Measurements from ENCODE around the gene ZNF185. TPM values are rescaled to one million over a fixed set of nuclear protein-coding genes. Genes with fewer than 3 reads are reported as not detected.

ZNF185 gene
- total RNA-seq, 1 experiment from 2014 or later: 42.8 TPM

DNA sequence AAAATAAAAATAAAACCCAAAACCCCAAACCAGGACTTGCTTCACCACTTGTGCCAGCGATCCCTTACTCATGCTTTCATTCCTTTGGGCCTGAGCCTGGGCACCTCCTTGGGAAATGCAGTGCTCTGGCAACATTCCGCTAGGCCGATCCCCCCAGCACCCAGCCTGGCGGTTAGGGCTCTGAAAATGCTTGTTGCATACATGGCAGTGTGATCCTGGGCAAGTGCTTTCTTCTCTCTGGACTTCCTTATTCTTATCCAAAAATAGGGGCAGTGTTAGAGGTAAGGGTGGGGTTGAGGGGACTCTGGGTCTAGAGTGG lies 4.6 kb downstream of the ZNF185 start:
- POLR2A ChIA-PET (ENCODE audit: unreplicated experiment): interaction anchor here (0.6 kb wide), 1 partner anchor 1149 kb away, joined by 4 read pairs; no protein-coding TSS in a partner anchor

DNA sequence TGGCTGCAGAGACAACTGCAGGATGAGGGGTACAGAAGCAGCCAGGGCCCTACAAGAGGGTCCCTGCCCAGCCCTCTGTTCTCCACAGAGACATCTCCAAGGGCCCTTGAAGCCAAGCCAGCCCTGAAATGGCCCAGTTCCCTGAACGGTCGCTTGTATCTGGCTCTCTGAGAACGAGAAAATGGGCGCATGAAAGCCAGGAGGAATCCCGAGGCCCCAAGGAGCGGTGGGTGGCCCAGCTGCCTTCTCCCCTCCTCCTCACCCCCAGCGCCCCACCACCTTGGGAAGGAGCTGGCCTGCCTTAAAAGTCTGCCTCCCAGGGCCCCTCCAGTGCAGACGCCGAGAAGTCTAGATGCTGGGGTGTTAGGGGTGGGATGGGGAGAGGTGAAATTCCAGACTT lies 5.7 kb downstream of the ZNF185 start:
- H3K36me3 ChIP-seq (ENCODE audit: low read depth): no peaks in the 10 kb centered on the region
- peaks cover 24% of the 10 kb centered on the region for H3K4me1 ChIP-seq (replicated peaks; ENCODE audit: insufficient read depth)
- H3K27ac ChIP-seq: no peak overlapping the region
- no peak overlapping the region for H3K4me2 ChIP-seq
- no peaks in the 10 kb centered on the region for H4K20me1 ChIP-seq (ENCODE audit: insufficient read depth)
- TF ChIP-seq EZH2 (IDR thresholded peaks at IDR 0.05; ENCODE audit: low read depth): no peak
- TF ChIP-seq, protein P1, sequence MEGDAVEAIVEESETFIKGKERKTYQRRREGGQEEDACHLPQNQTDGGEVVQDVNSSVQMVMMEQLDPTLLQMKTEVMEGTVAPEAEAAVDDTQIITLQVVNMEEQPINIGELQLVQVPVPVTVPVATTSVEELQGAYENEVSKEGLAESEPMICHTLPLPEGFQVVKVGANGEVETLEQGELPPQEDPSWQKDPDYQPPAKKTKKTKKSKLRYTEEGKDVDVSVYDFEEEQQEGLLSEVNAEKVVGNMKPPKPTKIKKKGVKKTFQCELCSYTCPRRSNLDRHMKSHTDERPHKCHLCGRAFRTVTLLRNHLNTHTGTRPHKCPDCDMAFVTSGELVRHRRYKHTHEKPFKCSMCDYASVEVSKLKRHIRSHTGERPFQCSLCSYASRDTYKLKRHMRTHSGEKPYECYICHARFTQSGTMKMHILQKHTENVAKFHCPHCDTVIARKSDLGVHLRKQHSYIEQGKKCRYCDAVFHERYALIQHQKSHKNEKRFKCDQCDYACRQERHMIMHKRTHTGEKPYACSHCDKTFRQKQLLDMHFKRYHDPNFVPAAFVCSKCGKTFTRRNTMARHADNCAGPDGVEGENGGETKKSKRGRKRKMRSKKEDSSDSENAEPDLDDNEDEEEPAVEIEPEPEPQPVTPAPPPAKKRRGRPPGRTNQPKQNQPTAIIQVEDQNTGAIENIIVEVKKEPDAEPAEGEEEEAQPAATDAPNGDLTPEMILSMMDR (conservative IDR thresholded peaks at IDR 0.05): no peak
- H3K79me2 ChIP-seq (ENCODE audit: low read depth): peaks cover 7% of the 10 kb centered on the region; the same call in 1 of the 2 replicates
- H3K9me3 ChIP-seq (ENCODE audit: insufficient read depth, low read depth): no peaks in the 10 kb centered on the region
- CTCF ChIA-PET: interaction anchor here (0.6 kb wide), 1 partner anchor 305 kb away, joined by 3 read pairs; no protein-coding TSS in a partner anchor
- intact Hi-C loops (cut with micrococcal nuclease; ENCODE audit: unreplicated experiment): no loop called here
- POLR2A ChIA-PET (ENCODE audit: unreplicated experiment): no interaction called here
- no peaks in the 10 kb centered on the region for H3K27me3 ChIP-seq (ENCODE audit: insufficient read depth, low read depth)
- H3F3A ChIP-seq (ENCODE audit: insufficient read depth, low read depth): peaks cover 9% of the 10 kb centered on the region; the same call in 1 of the 2 replicates
- H3K9me2 ChIP-seq (ENCODE audit: insufficient read depth): no peaks in the 10 kb centered on the region
- BruUV-seq (replicated peaks): no TSS peak
- no peak overlapping the region for H2AFZ ChIP-seq
- no peak for DNase-seq
- H3K4me3 ChIP-seq: no peak overlapping the region

More for the DNA sequence above, 4.6 kb downstream of the ZNF185 start:
- BruUV-seq (replicated peaks): no TSS peak
- Histone ChIP-seq H3K4me3 (no peak overlapping the region), H2AFZ (no peak overlapping the region), H3K4me1 (replicated peaks; ENCODE audit: insufficient read depth) (peaks cover 31% of the 10 kb centered on the region), H3K36me3 (ENCODE audit: low read depth) (no peaks in the 10 kb centered on the region), H4K20me1 (ENCODE audit: insufficient read depth) (no peaks in the 10 kb centered on the region), H3K27ac (no peak overlapping the region), H3F3A (ENCODE audit: insufficient read depth, low read depth) (peaks cover 9% of the 10 kb centered on the region; the same call in 1 of the 2 replicates), H3K4me2 (no peak overlapping the region), H3K9me3 (ENCODE audit: insufficient read depth, low read depth) (no peaks in the 10 kb centered on the region), H3K27me3 (ENCODE audit: insufficient read depth, low read depth) (no peaks in the 10 kb centered on the region), H3K79me2 (ENCODE audit: low read depth) (peaks cover 11% of the 10 kb centered on the region; the same call in 1 of the 2 replicates), H3K9me2 (ENCODE audit: insufficient read depth) (no peaks in the 10 kb centered on the region)
- TF ChIP-seq, protein P1 (conservative IDR thresholded peaks at IDR 0.05): no peak
- no peak for TF ChIP-seq EZH2 (IDR thresholded peaks at IDR 0.05; ENCODE audit: low read depth)
- CTCF ChIA-PET: interaction anchor here (0.5 to 1.7 kb wide), 2 partner anchors 24 to 84 kb away, joined by 4 to 8 read pairs; no protein-coding TSS in a partner anchor
- DNase-seq: no peak
- intact Hi-C loops (cut with micrococcal nuclease; ENCODE audit: unreplicated experiment): no loop called here

DNA sequence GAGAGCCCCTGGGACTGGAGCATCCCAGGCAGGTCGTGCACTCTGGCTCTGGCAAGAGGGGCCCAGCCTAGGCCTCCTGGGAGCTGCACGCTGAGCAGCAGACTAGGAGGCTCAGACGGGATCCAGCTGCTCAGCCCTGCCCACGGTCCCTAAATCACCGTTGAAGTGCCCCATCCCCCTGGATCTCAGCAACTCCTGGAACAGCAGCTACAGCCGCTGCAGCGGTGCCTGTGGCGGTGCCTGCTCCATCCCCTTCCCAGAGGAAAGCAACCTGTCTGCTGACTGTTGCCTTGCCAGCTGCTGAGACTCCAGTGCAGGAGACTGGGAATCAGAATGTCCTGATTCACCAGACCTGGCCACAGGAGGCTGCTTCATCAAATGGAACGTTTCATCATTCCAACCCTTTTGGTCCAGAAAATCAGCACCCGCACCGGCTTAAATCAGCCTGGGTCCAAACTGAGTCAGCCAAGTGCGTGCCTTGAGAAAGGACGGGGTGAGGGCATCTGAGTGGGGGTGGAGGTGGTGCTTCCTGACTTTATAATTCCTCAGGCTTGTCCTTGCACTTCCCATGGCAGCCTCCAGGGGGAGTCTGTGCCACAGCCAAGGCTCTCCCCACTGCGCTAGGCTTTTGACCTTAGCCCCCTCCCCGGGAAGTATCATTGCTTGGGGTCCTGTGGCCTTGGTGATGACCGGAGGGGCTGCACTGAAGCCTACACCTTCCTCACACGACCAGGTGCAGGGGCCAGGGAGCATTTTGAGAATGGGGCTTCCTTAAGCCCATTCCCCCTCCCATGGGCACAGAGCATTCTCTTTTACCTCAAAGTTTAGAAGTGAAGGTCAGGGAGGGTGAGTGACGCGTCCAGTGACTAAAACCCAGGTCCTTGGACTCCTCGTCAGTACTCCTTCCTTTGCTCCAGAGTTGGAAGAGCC lies 6.5 kb downstream of the ZNF185 start:
- Histone ChIP-seq H3K4me2 (no peak overlapping the region), H3K4me3 (no peak overlapping the region), H3K27ac (no peak overlapping the region), H3K36me3 (ENCODE audit: low read depth) (no peaks in the 10 kb centered on the region), H3F3A (ENCODE audit: insufficient read depth, low read depth) (peaks cover 9% of the 10 kb centered on the region; the same call in 1 of the 2 replicates), H3K79me2 (ENCODE audit: low read depth) (peaks cover 4% of the 10 kb centered on the region; the same call in 1 of the 2 replicates), H3K4me1 (replicated peaks; ENCODE audit: insufficient read depth) (peaks cover 20% of the 10 kb centered on the region), H3K9me3 (ENCODE audit: insufficient read depth, low read depth) (no peaks in the 10 kb centered on the region), H2AFZ (no peak overlapping the region), H3K27me3 (ENCODE audit: insufficient read depth, low read depth) (no peaks in the 10 kb centered on the region), H4K20me1 (ENCODE audit: insufficient read depth) (no peaks in the 10 kb centered on the region), H3K9me2 (ENCODE audit: insufficient read depth) (no peaks in the 10 kb centered on the region)
- intact Hi-C loops (cut with micrococcal nuclease; ENCODE audit: unreplicated experiment): no loop called here
- POLR2A ChIA-PET (ENCODE audit: unreplicated experiment): interaction anchor here (0.8 kb wide), 1 partner anchor 13 kb away, joined by 36 read pairs; no protein-coding TSS in a partner anchor
- no TSS peak for BruUV-seq (replicated peaks)
- DNase-seq: peak in 1 of 2 experiments; percentile 36
- CTCF ChIA-PET: interaction anchor here (0.6 kb wide), 1 partner anchor 306 kb away, joined by 3 read pairs; no protein-coding TSS in a partner anchor
- TF ChIP-seq EZH2 (IDR thresholded peaks at IDR 0.05; ENCODE audit: low read depth): no peak
- TF ChIP-seq, protein P1 (conservative IDR thresholded peaks at IDR 0.05): peak; percentile 97

Measured in PC-9 (cell line).